H9 (cell line): ENCODE data around the gene LAMB1. TPM values are rescaled to one million over a fixed set of nuclear protein-coding genes. Genes with fewer than 3 reads are reported as not detected.

Experiments used
- DNase-seq: peaks from one replicate; pipeline ENCODE4 v3.0.0-alpha.2; 2017
- H2AFZ ChIP-seq: one replicate; pipeline ENCODE4 v1.6.1; 2013; ENCODE audit warnings: mild to moderate bottlenecking, low read length, control low read depth, moderate library complexity
- H2AK5ac ChIP-seq: 2 replicates; pipeline ENCODE4 v1.6.1; 2013; ENCODE audit warnings: low read length, control low read depth, mixed read lengths; ENCODE audit not compliant: insufficient read length
- H2BK120ac ChIP-seq: one replicate; pipeline ENCODE4 v1.6.1; 2013; ENCODE audit warnings: low read depth, mild to moderate bottlenecking, low read length, control low read depth, inconsistent platforms; ENCODE audit not compliant: poor library complexity, severe bottlenecking
- H2BK12ac ChIP-seq: 2 replicates; pipeline ENCODE4 v1.6.1; 2013; ENCODE audit warnings: low read length, control low read depth, mixed read lengths, low read depth; ENCODE audit not compliant: insufficient read length
- H2BK15ac ChIP-seq: 2 replicates; pipeline ENCODE4 v1.6.1; 2013; ENCODE audit warnings: low read depth, low read length, control low read depth
- H2BK20ac ChIP-seq: one replicate; pipeline ENCODE4 v1.6.1; 2013; ENCODE audit warnings: low read depth, mild to moderate bottlenecking, low read length, control low read depth, inconsistent platforms; ENCODE audit not compliant: poor library complexity, severe bottlenecking
- H2BK5ac ChIP-seq: 2 replicates; pipeline ENCODE4 v1.6.1; 2013; ENCODE audit warnings: low read length, control low read depth, mixed read lengths; ENCODE audit not compliant: insufficient read length
- H3K14ac ChIP-seq: 2 replicates; pipeline ENCODE4 v1.6.1; 2013; ENCODE audit warnings: low read length, control low read depth; ENCODE audit not compliant: insufficient read depth
- H3K18ac ChIP-seq: 2 replicates; pipeline ENCODE4 v1.6.1; 2013; ENCODE audit warnings: low read depth, mild to moderate bottlenecking, mixed read lengths, low read length, control low read depth; ENCODE audit not compliant: insufficient read length
- H3K23ac ChIP-seq: 2 replicates; pipeline ENCODE4 v1.6.1; 2013; ENCODE audit warnings: low read length, control low read depth, mixed read lengths, low read depth; ENCODE audit not compliant: insufficient read length
- H3K23me2 ChIP-seq: 2 replicates; pipeline ENCODE4 v1.6.1; 2013; ENCODE audit warnings: low read depth, mild to moderate bottlenecking, mixed read lengths, low read length, control low read depth; ENCODE audit not compliant: insufficient read length, poor library complexity, severe bottlenecking
- H3K27ac ChIP-seq: 2 replicates; pipeline ENCODE4 v1.5.1; 2013; ENCODE audit warnings: low read length, control low read depth, mixed read lengths, low read depth; ENCODE audit not compliant: insufficient read length
- H3K27me3 ChIP-seq: 2 replicates; pipeline ENCODE4 v1.6.1; 2013; ENCODE audit warnings: low read length, control low read depth, inconsistent platforms; ENCODE audit not compliant: insufficient read depth
- H3K4ac ChIP-seq: 2 replicates; pipeline ENCODE4 v1.6.1; 2013; ENCODE audit warnings: low read depth, mild to moderate bottlenecking, control low read depth, inconsistent platforms, low read length, moderate library complexity
- H3K4me1 ChIP-seq: 2 replicates; pipeline ENCODE4 v1.6.1; 2013; ENCODE audit warnings: low read length, control low read depth, inconsistent platforms; ENCODE audit not compliant: insufficient read depth
- H3K4me2 ChIP-seq: 2 replicates; pipeline ENCODE4 v1.6.1; 2013; ENCODE audit warnings: low read length, control low read depth, mixed read lengths; ENCODE audit not compliant: insufficient read length, insufficient read depth
- H3K56ac ChIP-seq: 2 replicates; pipeline ENCODE4 v1.6.1; 2013; ENCODE audit warnings: low read depth, mild to moderate bottlenecking, mixed read lengths, low read length, control low read depth; ENCODE audit not compliant: insufficient read length
- H3K79me1 ChIP-seq: 2 replicates; pipeline ENCODE4 v1.6.1; 2013; ENCODE audit warnings: low read depth, mild to moderate bottlenecking, moderate library complexity, low read length, control low read depth, inconsistent platforms; ENCODE audit not compliant: insufficient read depth, poor library complexity, severe bottlenecking
- H3K79me2 ChIP-seq: 2 replicates; pipeline ENCODE4 v1.6.1; 2013; ENCODE audit warnings: low read length, control low read depth, inconsistent platforms; ENCODE audit not compliant: insufficient read depth
- H3K9ac ChIP-seq: 2 replicates; pipeline ENCODE4 v1.6.1; 2013; ENCODE audit warnings: low read length, control low read depth, mixed read lengths; ENCODE audit not compliant: insufficient read length; ENCODE audit errors: extremely low read depth
- H3K9me3 ChIP-seq: one replicate; pipeline ENCODE4 v1.6.1; 2013; ENCODE audit warnings: low read depth, low read length, inconsistent platforms; ENCODE audit not compliant: control insufficient read depth
- H3T11ph ChIP-seq: one replicate; pipeline ENCODE4 v1.6.1; 2013; ENCODE audit warnings: mild to moderate bottlenecking, low read length, control low read depth, inconsistent platforms
- H4K20me1 ChIP-seq: one replicate; pipeline ENCODE4 v1.6.1; 2013; ENCODE audit not compliant: control insufficient read depth, insufficient read length, insufficient read depth
- H4K5ac ChIP-seq: 2 replicates; pipeline ENCODE4 v1.6.1; 2013; ENCODE audit warnings: low read depth, mild to moderate bottlenecking, mixed read lengths, low read length, control low read depth; ENCODE audit not compliant: insufficient read length
- H4K8ac ChIP-seq: replicated peaks from 2 replicates; pipeline ENCODE4 v1.6.1; 2013; ENCODE audit warnings: low read length, control low read depth, mixed read lengths, low read depth; ENCODE audit not compliant: insufficient read length
- H4K91ac ChIP-seq: 2 replicates; pipeline ENCODE4 v1.6.1; 2013; ENCODE audit warnings: low read depth, mild to moderate bottlenecking, moderate library complexity, mixed read lengths, low read length, control low read depth; ENCODE audit not compliant: insufficient read length
- H3K27ac Mint-ChIP-seq, 3 experiments: 2 replicates in 2 of 3; 3 replicates in 1 of 3; pipeline ENCODE4 v1.8.0; 2020 to 2021; ENCODE audit warnings: mixed read lengths in 3 of 3, mild to moderate bottlenecking in 1 of 3, moderate library complexity in 1 of 3
- H3K27me3 Mint-ChIP-seq: 2 replicates; pipeline ENCODE4 v1.8.0; 2021; ENCODE audit warnings: low read depth, mild to moderate bottlenecking, moderate library complexity, mixed read lengths
- H3K36me3 Mint-ChIP-seq, 3 experiments: 2 replicates in 2 of 3; 3 replicates in 1 of 3; pipeline ENCODE4 v1.8.0; 2020 to 2021; ENCODE audit warnings: low read depth in 3 of 3, mixed read lengths in 3 of 3; ENCODE audit not compliant: insufficient read depth in 1 of 3
- H3K4me1 Mint-ChIP-seq, 2 experiments: 2 replicates each; pipeline ENCODE4 v1.8.0; 2020; ENCODE audit warnings: mixed read lengths in 2 of 2
- H3K4me3 Mint-ChIP-seq, 2 experiments: 2 replicates in 1 of 2; 3 replicates in 1 of 2; pipeline ENCODE4 v1.8.0; 2020 to 2021; ENCODE audit warnings: mild to moderate bottlenecking in 2 of 2, mixed read lengths in 2 of 2, moderate library complexity in 1 of 2
- H3K9me3 Mint-ChIP-seq, 2 experiments: 2 replicates in 1 of 2; 3 replicates in 1 of 2; pipeline ENCODE4 v1.8.0; 2020; ENCODE audit warnings: mild to moderate bottlenecking in 2 of 2, mixed read lengths in 2 of 2, moderate library complexity in 1 of 2
- WGBS: extraction: QIAGEN DNeasy Blood & Tissue Kit; methylation state at CpG from one replicate; pipeline ENCODE4 v1.1.7; 2013; ENCODE audit warnings: missing lambda C conversion rate, low lambda C conversion rate, mixed read lengths; ENCODE audit not compliant: insufficient read length; ENCODE audit errors: extremely low coverage; 5-methylcytosine and 5-hydroxymethylcytosine counted together
- total RNA-seq: library from RNA; stranded (reverse); gene quantifications from 2 replicates; pipeline ENCODE4 v1.2.1, GENCODE V29; 2021
- TF ChIP-seq, protein P1 (sequence below): fragments of 200-600 bp; sonication (generic); conservative IDR thresholded peaks from 3 replicates; pipeline ENCODE4 v1.8.0; 2021; ENCODE audit warnings: antibody characterized with exemption, mild to moderate bottlenecking

The LAMB1 gene
- total RNA-seq, 1 experiment from 2014 or later: 75.8 TPM

DNA sequence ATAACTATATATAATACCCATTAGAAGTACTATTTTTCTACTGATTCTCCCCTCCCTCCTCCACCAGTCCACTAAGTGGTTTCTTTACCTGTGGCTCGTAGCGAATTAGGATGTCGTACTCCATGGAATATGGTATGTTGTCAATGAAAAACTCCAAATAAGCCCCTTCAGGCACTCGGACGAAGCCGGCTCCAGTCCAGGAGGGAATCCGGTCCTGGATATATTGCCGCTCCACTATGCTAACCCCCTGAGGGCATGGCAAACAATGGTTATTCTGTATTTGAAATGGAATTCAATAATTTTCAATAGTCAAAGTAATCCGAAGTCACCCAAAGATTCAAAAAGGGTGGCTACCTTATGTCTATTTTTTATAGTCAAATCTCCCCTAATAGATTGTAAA, 40.1 kb downstream of the LAMB1 start:
- Mint-ChIP-seq H3K27ac (no peak overlapping the region), H3K4me1 (peaks cover 25 to 31% of the 10 kb centered on the region in 2 experiments), H3K36me3 (peaks cover 31 to 75% (median 63%) of the 10 kb centered on the region in 3 experiments; a peak in 6 of 7 replicates), H3K4me3 (no peak overlapping the region), H3K27me3 (no peaks in the 10 kb centered on the region), H3K9me3 (no peaks in the 10 kb centered on the region)
- Histone ChIP-seq H4K91ac (no peak overlapping the region), H2BK20ac (no peak overlapping the region), H3K23ac (no peak overlapping the region), H3K18ac (no peak overlapping the region), H3K9me3 (no peaks in the 10 kb centered on the region), H3K9ac (no peak overlapping the region), H3K23me2 (no peaks in the 10 kb centered on the region), H3K79me2 (no peaks in the 10 kb centered on the region), H2BK15ac (no peak overlapping the region), H3K4me2 (no peak overlapping the region), H2BK120ac (no peak overlapping the region), H3K79me1 (no peaks in the 10 kb centered on the region), H2AFZ (no peak overlapping the region), H2BK12ac (no peak overlapping the region), H2AK5ac (no peak overlapping the region), H3K27me3 (no peaks in the 10 kb centered on the region), H3K56ac (no peak overlapping the region), H3K14ac (no peak overlapping the region), H3K4me1 (peaks cover 12% of the 10 kb centered on the region; the same call in 1 of the 2 replicates), H3K27ac (no peak overlapping the region), H4K5ac (no peak overlapping the region), H4K8ac (no peak overlapping the region), H2BK5ac (no peak overlapping the region), H3K4ac (no peak overlapping the region), H4K20me1 (no peaks in the 10 kb centered on the region), H3T11ph (no peak overlapping the region)
- DNase-seq: no peak
- no CpG with 5 or more reads among the region's 9 CpGs for WGBS
- TF ChIP-seq, protein P1, sequence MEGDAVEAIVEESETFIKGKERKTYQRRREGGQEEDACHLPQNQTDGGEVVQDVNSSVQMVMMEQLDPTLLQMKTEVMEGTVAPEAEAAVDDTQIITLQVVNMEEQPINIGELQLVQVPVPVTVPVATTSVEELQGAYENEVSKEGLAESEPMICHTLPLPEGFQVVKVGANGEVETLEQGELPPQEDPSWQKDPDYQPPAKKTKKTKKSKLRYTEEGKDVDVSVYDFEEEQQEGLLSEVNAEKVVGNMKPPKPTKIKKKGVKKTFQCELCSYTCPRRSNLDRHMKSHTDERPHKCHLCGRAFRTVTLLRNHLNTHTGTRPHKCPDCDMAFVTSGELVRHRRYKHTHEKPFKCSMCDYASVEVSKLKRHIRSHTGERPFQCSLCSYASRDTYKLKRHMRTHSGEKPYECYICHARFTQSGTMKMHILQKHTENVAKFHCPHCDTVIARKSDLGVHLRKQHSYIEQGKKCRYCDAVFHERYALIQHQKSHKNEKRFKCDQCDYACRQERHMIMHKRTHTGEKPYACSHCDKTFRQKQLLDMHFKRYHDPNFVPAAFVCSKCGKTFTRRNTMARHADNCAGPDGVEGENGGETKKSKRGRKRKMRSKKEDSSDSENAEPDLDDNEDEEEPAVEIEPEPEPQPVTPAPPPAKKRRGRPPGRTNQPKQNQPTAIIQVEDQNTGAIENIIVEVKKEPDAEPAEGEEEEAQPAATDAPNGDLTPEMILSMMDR: no peak
